HEK293 (cell line): ENCODE results near the gene IRF2.

Experiments
- CTCF ChIA-PET: fragments of 350-600 bp; formaldehyde crosslinking; extraction: SDS; loops from one replicate; lab custom pipeline; 2021; ENCODE audit warnings: antibody characterized with exemption; lab: Yijun Ruan, JAX
- POLR2A ChIA-PET: fragments of 300-600 bp; formaldehyde crosslinking; extraction: SDS; loops from one replicate; lab custom pipeline; 2020; ENCODE audit warnings: antibody characterized with exemption, inconsistent platforms; lab: Yijun Ruan, JAX
- H3K27ac ChIP-seq: fragments of 200-500 bp; sonication (Bioruptor generic); 2 replicates; pipeline ENCODE4 v1.5.1; 2014; ENCODE audit warnings: low read depth, low read length, control low read depth, inconsistent platforms; ENCODE audit errors: extremely low read depth
- H3K36me3 ChIP-seq, 2 experiments: fragments of 200-500 bp in 1 of 2; sonication (Bioruptor generic) in 1 of 2; 1 replicate in 1 of 2; 2 replicates in 1 of 2; pipeline ENCODE4 v1.5.1; 2014 to 2017; ENCODE audit warnings: inconsistent platforms in 2 of 2, low read length in 2 of 2; ENCODE audit not compliant: control insufficient read depth in 2 of 2, insufficient read depth in 1 of 2
- H3K4me1 ChIP-seq: fragments of 200-500 bp; sonication (Bioruptor generic); 2 replicates; pipeline ENCODE4 v1.5.1; 2014; ENCODE audit warnings: mild to moderate bottlenecking, low read length, inconsistent platforms; ENCODE audit not compliant: control insufficient read depth, insufficient read depth
- H3K4me3 ChIP-seq: 2 replicates; pipeline ENCODE4 v1.5.1; 2011; ENCODE audit warnings: low read depth, mild to moderate bottlenecking, control low read depth, low read length, moderate library complexity
- H3K9me3 ChIP-seq: fragments of 200-500 bp; sonication (Bioruptor generic); 2 replicates; pipeline ENCODE4 v1.5.1; 2014; ENCODE audit warnings: low read depth, low read length, inconsistent platforms; ENCODE audit not compliant: control insufficient read depth, insufficient read depth
- ATF2 ChIP-seq: fragments of 450-650 bp; formaldehyde crosslinking; IDR thresholded peaks from 2 replicates; pipeline ENCODE4 v1.5.1; 2016; ENCODE audit warnings: missing biosample characterization, missing genetic modification characterization, low read depth
- BCL6B ChIP-seq: fragments of 450-650 bp; formaldehyde crosslinking; IDR thresholded peaks from 2 replicates; pipeline ENCODE4 v1.5.1; 2017; ENCODE audit warnings: missing biosample characterization, missing genetic modification characterization
- GLIS2 ChIP-seq: fragments of 450-650 bp; formaldehyde crosslinking; IDR thresholded peaks from 2 replicates; pipeline ENCODE4 v1.5.1; 2016; ENCODE audit warnings: missing biosample characterization, missing genetic modification characterization
- MZF1 ChIP-seq: fragments of 450-650 bp; formaldehyde crosslinking; IDR thresholded peaks from 2 replicates; pipeline ENCODE4 v1.5.1; 2017; ENCODE audit warnings: missing biosample characterization, missing genetic modification characterization, borderline replicate concordance
- SP2 ChIP-seq: fragments of 450-650 bp; formaldehyde crosslinking; IDR thresholded peaks from 2 replicates; pipeline ENCODE4 v1.5.1; 2016; ENCODE audit warnings: missing biosample characterization, missing genetic modification characterization
- SP3 ChIP-seq: fragments of 450-650 bp; formaldehyde crosslinking; IDR thresholded peaks from 2 replicates; pipeline ENCODE4 v1.5.1; 2016; ENCODE audit warnings: missing biosample characterization, missing genetic modification characterization
- YY1 ChIP-seq: fragments of 450-650 bp; formaldehyde crosslinking; IDR thresholded peaks from 2 replicates; pipeline ENCODE4 v1.5.1; 2018; ENCODE audit warnings: missing biosample characterization, missing genetic modification characterization
- ZBTB10 ChIP-seq: fragments of 450-650 bp; formaldehyde crosslinking; IDR thresholded peaks from 2 replicates; pipeline ENCODE4 v1.5.1; 2016; ENCODE audit warnings: missing biosample characterization, missing genetic modification characterization
- ZBTB21 ChIP-seq: fragments of 450-650 bp; formaldehyde crosslinking; IDR thresholded peaks from 2 replicates; pipeline ENCODE4 v1.5.1; 2017; ENCODE audit warnings: missing biosample characterization, missing genetic modification characterization
- ZFP37 ChIP-seq: fragments of 450-650 bp; formaldehyde crosslinking; IDR thresholded peaks from 2 replicates; pipeline ENCODE4 v1.5.1; 2016; ENCODE audit warnings: missing biosample characterization, missing genetic modification characterization
- ZNF10 ChIP-seq: fragments of 450-650 bp; formaldehyde crosslinking; IDR thresholded peaks from 2 replicates; pipeline ENCODE4 v1.5.1; 2017; ENCODE audit warnings: missing biosample characterization, missing genetic modification characterization
- ZNF112 ChIP-seq: fragments of 450-650 bp; formaldehyde crosslinking; IDR thresholded peaks from 2 replicates; pipeline ENCODE4 v1.5.0; 2017; ENCODE audit warnings: missing biosample characterization, missing genetic modification characterization
- ZNF140 ChIP-seq: fragments of 450-650 bp; formaldehyde crosslinking; IDR thresholded peaks from 2 replicates; pipeline ENCODE4 v1.5.1; 2016; ENCODE audit warnings: missing biosample characterization, missing genetic modification characterization
- ZNF324 ChIP-seq: fragments of 450-650 bp; formaldehyde crosslinking; IDR thresholded peaks from 2 replicates; pipeline ENCODE4 v1.5.1; 2016; ENCODE audit warnings: missing biosample characterization, missing genetic modification characterization
- ZNF350 ChIP-seq: fragments of 450-650 bp; formaldehyde crosslinking; IDR thresholded peaks from 2 replicates; pipeline ENCODE4 v1.5.0; 2017; ENCODE audit warnings: missing biosample characterization, mild to moderate bottlenecking, missing genetic modification characterization
- ZNF48 ChIP-seq: fragments of 450-650 bp; formaldehyde crosslinking; IDR thresholded peaks from 2 replicates; pipeline ENCODE4 v1.5.1; 2016; ENCODE audit warnings: missing biosample characterization, missing genetic modification characterization
- ZNF521 ChIP-seq: fragments of 450-650 bp; formaldehyde crosslinking; IDR thresholded peaks from 2 replicates; pipeline ENCODE4 v1.5.1; 2017; ENCODE audit warnings: missing biosample characterization, mild to moderate bottlenecking, missing genetic modification characterization
- ZNF555 ChIP-seq: fragments of 450-650 bp; formaldehyde crosslinking; conservative IDR thresholded peaks from 2 replicates; pipeline ENCODE4 v1.5.1; 2017; ENCODE audit warnings: missing biosample characterization, mild to moderate bottlenecking, missing genetic modification characterization, inconsistent platforms
- ZNF600 ChIP-seq: fragments of 450-650 bp; formaldehyde crosslinking; IDR thresholded peaks from 2 replicates; pipeline ENCODE4 v1.5.1; 2016; ENCODE audit warnings: missing biosample characterization, missing genetic modification characterization
- ZNF621 ChIP-seq: fragments of 450-650 bp; formaldehyde crosslinking; IDR thresholded peaks from 2 replicates; pipeline ENCODE4 v1.5.1; 2017; ENCODE audit warnings: missing biosample characterization, missing genetic modification characterization
- ZNF624 ChIP-seq: fragments of 450-650 bp; formaldehyde crosslinking; IDR thresholded peaks from 2 replicates; pipeline ENCODE4 v1.5.1; 2017; ENCODE audit warnings: missing biosample characterization, missing genetic modification characterization
- ZNF645 ChIP-seq: fragments of 450-650 bp; formaldehyde crosslinking; IDR thresholded peaks from 2 replicates; pipeline ENCODE4; 2016; ENCODE audit warnings: missing biosample characterization, missing genetic modification characterization
- ZNF670 ChIP-seq: fragments of 450-650 bp; formaldehyde crosslinking; IDR thresholded peaks from 2 replicates; pipeline ENCODE4 v1.5.1; 2016; ENCODE audit warnings: missing biosample characterization, missing genetic modification characterization, low read depth
- ZNF701 ChIP-seq: fragments of 450-650 bp; formaldehyde crosslinking; IDR thresholded peaks from 2 replicates; pipeline ENCODE4 v1.5.1; 2016; ENCODE audit warnings: missing biosample characterization, missing genetic modification characterization
- ZNF747 ChIP-seq: fragments of 450-650 bp; formaldehyde crosslinking; IDR thresholded peaks from 2 replicates; pipeline ENCODE4 v1.5.1; 2016; ENCODE audit warnings: missing biosample characterization, missing genetic modification characterization
- ZNF768 ChIP-seq: fragments of 450-650 bp; formaldehyde crosslinking; IDR thresholded peaks from 2 replicates; pipeline ENCODE4 v1.5.1; 2018; ENCODE audit warnings: missing biosample characterization, mild to moderate bottlenecking, missing genetic modification characterization
- ZNF830 ChIP-seq: fragments of 450-650 bp; IDR thresholded peaks from 2 replicates; pipeline ENCODE4 v1.5.0; 2018; ENCODE audit warnings: missing biosample characterization, missing genetic modification characterization, low read depth, mild to moderate bottlenecking, moderate library complexity
- ZNF843 ChIP-seq: fragments of 450-650 bp; formaldehyde crosslinking; IDR thresholded peaks from 2 replicates; pipeline ENCODE4 v1.5.1; 2016; ENCODE audit warnings: missing biosample characterization, missing genetic modification characterization

Gene IRF2

GRCh38 chr4:184511156-184511555 lies 36.8 kb upstream of the IRF2 start:
- CTCF ChIA-PET, result interaction anchor here (0.6 kb wide), 1 partner anchor 119 kb away, joined by 3 read pairs; no protein-coding TSS in a partner anchor
- TF ChIP-seq ZFP37 (tag by site-specific recombination) (no peak), GLIS2 (no peak), YY1 (tag by site-specific recombination) (no peak), ATF2 (no peak), ZNF324 (no peak), SP3 (tag by site-specific recombination) (no peak), ZNF747 (tag by site-specific recombination) (no peak), ZNF843 (tag by site-specific recombination) (no peak), BCL6B (tag by site-specific recombination) (no peak), ZNF621 (tag by site-specific recombination) (no peak), MZF1 (no peak), ZNF555 (tag by site-specific recombination) (no peak), ZNF624 (tag by site-specific recombination) (no peak), ZNF830 (tag by site-specific recombination) (no peak), ZNF112 (tag by site-specific recombination) (no peak), SP2 (no peak), ZNF670 (tag by site-specific recombination) (no peak), ZNF350 (tag by site-specific recombination) (no peak), ZNF600 (tag by site-specific recombination) (no peak), ZNF645 (tag by site-specific recombination) (no peak)
- TF ChIP-seq, all 188 proteins: peak for 0
- H3K27ac ChIP-seq, result no peak overlapping the region
- no peaks in the 10 kb centered on the region for H3K36me3 ChIP-seq
- H3K9me3 ChIP-seq, result no peaks in the 10 kb centered on the region
- H3K4me1 ChIP-seq, result no peaks in the 10 kb centered on the region
- no peak overlapping the region for H3K4me3 ChIP-seq
- POLR2A ChIA-PET, result interaction anchor here (0.8 kb wide), 1 partner anchor 37 kb away, joined by 4 read pairs; the partner anchor contains the start of gene IRF2

GRCh38 chr4:184510401-184510800 lies 36.1 kb upstream of the IRF2 start:
- H3K36me3 ChIP-seq, result no peaks in the 10 kb centered on the region
- TF ChIP-seq ZBTB10 (tag by site-specific recombination) (no peak), ZNF621 (tag by site-specific recombination) (no peak), ZNF768 (tag by site-specific recombination) (no peak), ZNF140 (no peak), ZBTB21 (no peak), ZNF701 (tag by site-specific recombination) (no peak), ZNF521 (no peak), ZNF48 (tag by site-specific recombination) (no peak), ZNF10 (tag by site-specific recombination) (no peak), ZNF830 (tag by site-specific recombination) (no peak)
- H3K27ac ChIP-seq, result no peak overlapping the region
- CTCF ChIA-PET, result no interaction called here
- no peaks in the 10 kb centered on the region for H3K4me1 ChIP-seq
- H3K4me3 ChIP-seq, result no peak overlapping the region
- no peaks in the 10 kb centered on the region for H3K9me3 ChIP-seq
- POLR2A ChIA-PET, result interaction anchor here (0.8 kb wide), 1 partner anchor 36 kb away, joined by 4 read pairs; the partner anchor contains the start of gene IRF2
